GM23248 (cell line): ENCODE data around the gene MED17. TPM values are rescaled to one million over a fixed set of nuclear protein-coding genes. Genes with fewer than 3 reads are reported as not detected.

ENCODE experiments used
- DNase-seq: peaks from one replicate; pipeline ENCODE4 v3.0.0-alpha.2; 2015
- H2AFZ ChIP-seq: fragments of 200-600 bp; sonication (generic); 2 replicates; pipeline ENCODE4 v1.6.1; 2016; ENCODE audit warnings: antibody characterized with exemption
- H3F3A ChIP-seq: fragments of 200-600 bp; sonication (generic); 2 replicates; pipeline ENCODE4 v1.6.1; 2016; ENCODE audit warnings: mild to moderate bottlenecking, antibody characterized with exemption, mixed run types; ENCODE audit not compliant: insufficient read depth
- H3K27ac ChIP-seq: fragments of 200-600 bp; sonication (generic); 2 replicates; pipeline ENCODE4 v1.5.1; 2016; ENCODE audit warnings: mild to moderate bottlenecking
- H3K27me3 ChIP-seq: fragments of 200-600 bp; sonication (generic); replicated peaks from 2 replicates; pipeline ENCODE4 v1.6.1; 2016; ENCODE audit warnings: mild to moderate bottlenecking; ENCODE audit not compliant: insufficient read depth
- H3K36me3 ChIP-seq: fragments of 200-600 bp; sonication (generic); 2 replicates; pipeline ENCODE4 v1.6.1; 2016; ENCODE audit warnings: low read depth, mild to moderate bottlenecking
- H3K4me1 ChIP-seq: fragments of 200-600 bp; sonication (generic); 2 replicates; pipeline ENCODE4 v1.6.1; 2016; ENCODE audit warnings: mild to moderate bottlenecking; ENCODE audit not compliant: insufficient read depth
- H3K4me2 ChIP-seq: fragments of 200-600 bp; sonication (generic); one replicate; pipeline ENCODE4 v1.6.1; 2016; ENCODE audit warnings: mild to moderate bottlenecking; ENCODE audit not compliant: unreplicated experiment
- H3K4me3 ChIP-seq: fragments of 200-600 bp; sonication (generic); 2 replicates; pipeline ENCODE4 v1.5.1; 2016; ENCODE audit warnings: mild to moderate bottlenecking
- H3K79me2 ChIP-seq: fragments of 200-600 bp; sonication (generic); 2 replicates; pipeline ENCODE4 v1.6.1; 2016; ENCODE audit warnings: mild to moderate bottlenecking; ENCODE audit not compliant: insufficient read depth
- H3K9ac ChIP-seq: fragments of 200-600 bp; sonication (generic); 2 replicates; pipeline ENCODE4 v1.6.1; 2016; ENCODE audit warnings: mild to moderate bottlenecking
- H3K9me2 ChIP-seq: fragments of 200-600 bp; sonication (generic); 2 replicates; pipeline ENCODE4 v1.6.1; 2016; ENCODE audit warnings: mixed run types, mild to moderate bottlenecking, moderate library complexity; ENCODE audit not compliant: insufficient read depth
- H3K9me3 ChIP-seq: fragments of 200-600 bp; sonication (generic); one replicate; pipeline ENCODE4 v1.6.1; 2017; ENCODE audit warnings: low read depth
- H4K20me1 ChIP-seq: fragments of 200-600 bp; sonication (generic); 2 replicates; pipeline ENCODE4 v1.6.0; 2016; ENCODE audit not compliant: insufficient read depth
- EZH2 ChIP-seq: fragments of 200-600 bp; sonication (generic); IDR thresholded peaks from 2 replicates; pipeline ENCODE4 v1.6.1; 2018; ENCODE audit warnings: antibody characterized with exemption, mild to moderate bottlenecking; ENCODE audit not compliant: insufficient read depth, poor library complexity, severe bottlenecking
- EZH2phosphoT487 ChIP-seq: fragments of 200-600 bp; sonication (generic); IDR thresholded peaks from 2 replicates; pipeline ENCODE4 v1.6.1; 2018; ENCODE audit warnings: antibody characterized with exemption, moderate library complexity, mild to moderate bottlenecking, low read depth; ENCODE audit not compliant: insufficient read depth
- WGBS, 2 experiments: methylation state at CpG; one replicate each; pipeline ENCODE4 v1.1.6; 2015 to 2017; ENCODE audit warnings: low lambda C conversion rate in 2 of 2, low coverage in 1 of 2; ENCODE audit errors: missing lambda C conversion rate in 2 of 2; 5-methylcytosine and 5-hydroxymethylcytosine counted together
- in situ Hi-C: fragments of 300-500 bp; cut with MboI; formaldehyde crosslinking; loops from 2 replicates; pipeline ENCODE4 v1.15.0; 2020
- polyA plus RNA-seq: library from polyadenylated mRNA; unstranded; fragments of >200 nt; fragmentation: Nextera tagmentation; extraction: Ambion mirVana; gene quantifications from 2 replicates; pipeline ENCODE4 v1.2.1, GENCODE V29; 2016
- small RNA-seq: library from RNA; depleted of rRNA; stranded (forward); fragments of <200 nt; gene quantifications from one replicate; pipeline ENCODE3, GENCODE V24; 2014; ENCODE audit warnings: low read depth, low replicate concordance
- total RNA-seq: library from RNA; depleted of rRNA; stranded (reverse); fragments of >200 nt; shearing (Covaris generic); gene quantifications from 2 replicates; pipeline ENCODE4 v1.2.3, GENCODE V29; 2014; rRNA removed

The MED17 gene
- total and polyA plus RNA-seq, 2 experiments from 2014 or later: 22.2 to 22.4 TPM

DNA sequence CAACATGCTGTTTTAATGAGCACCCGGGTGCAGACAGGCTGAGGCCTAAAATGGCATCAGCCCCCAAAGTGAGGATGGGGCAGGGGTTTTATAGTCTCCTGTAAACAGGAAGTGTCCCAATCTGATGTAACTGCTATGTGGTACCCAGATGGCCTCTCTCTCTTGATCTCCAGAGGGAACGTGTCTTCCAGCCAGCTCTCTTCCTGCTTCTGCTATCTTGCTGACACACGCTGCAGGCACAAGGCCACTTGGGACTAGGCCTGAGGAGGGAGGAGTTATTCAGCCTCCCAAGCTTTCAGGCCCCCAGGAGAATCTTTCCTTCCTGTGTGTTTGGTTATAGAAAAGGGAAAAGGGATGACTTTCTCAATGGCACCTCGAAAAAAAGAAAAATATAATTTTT is 77.7 kb downstream of the MED17 start:
- Histone ChIP-seq H3K4me3 (no peak overlapping the region), H3K27me3 (no peaks in the 10 kb centered on the region), H2AFZ (peak overlapping the region; percentile 39; the same call in 1 of the 2 replicates), H3K4me2 (no peak overlapping the region), H3K27ac (no peak overlapping the region), H3K79me2 (no peaks in the 10 kb centered on the region), H3K36me3 (no peaks in the 10 kb centered on the region), H3F3A (no peaks in the 10 kb centered on the region), H3K9ac (no peak overlapping the region), H3K4me1 (no peaks in the 10 kb centered on the region), H3K9me2 (no peaks in the 10 kb centered on the region), H4K20me1 (no peaks in the 10 kb centered on the region), H3K9me3 (no peaks in the 10 kb centered on the region)
- TF ChIP-seq EZH2phosphoT487 (no peak), EZH2 (no peak)
- in situ Hi-C loops: no loop called here
- DNase-seq: peak; percentile 11
- 19 to 27% methylated on average over 4 of the region's 4 CpGs for WGBS, 2 experiments

Small RNAs within 50 kb of the gene (small RNA-seq; reads per million reads assigned to genes)
- gene RF00019 (not detected), gene SNORA40 (not detected)

Other genes starting within 250 kb of the MED17 start
- gene SMCO4, start 240.9 kb upstream of the MED17 start, total RNA-seq: 12.9 and 20.7 TPM in 2 replicates
- gene SMCO4, start 240.9 kb upstream of the MED17 start, polyA plus RNA-seq: 16.8 and 21.1 TPM in 2 replicates
- gene CEP295, start 122.6 kb upstream of the MED17 start, total RNA-seq: 7.7 and 8.3 TPM in 2 replicates
- 2.3 and 2.4 TPM in 2 replicates for gene CEP295, start 122.6 kb upstream of the MED17 start, polyA plus RNA-seq
- gene TAF1D, start 42.8 kb upstream of the MED17 start, total RNA-seq: 124 and 127 TPM in 2 replicates
- gene TAF1D, start 42.8 kb upstream of the MED17 start, polyA plus RNA-seq: 48.0 and 60.7 TPM in 2 replicates
- 12.5 and 13.7 TPM in 2 replicates for gene C11orf54, start 42.6 kb upstream of the MED17 start, total RNA-seq
- 13.5 and 16.1 TPM in 2 replicates for gene C11orf54, start 42.6 kb upstream of the MED17 start, polyA plus RNA-seq
- gene VSTM5, start 66.3 kb downstream of the MED17 start, total RNA-seq: not detected in 2 replicates
- gene VSTM5, start 66.3 kb downstream of the MED17 start, polyA plus RNA-seq: 0.16 TPM in 1 of 2 replicates, not detected in the other
- not detected in 2 replicates for gene HEPHL1, start 237.1 kb downstream of the MED17 start, total RNA-seq
- not detected in 2 replicates for gene HEPHL1, start 237.1 kb downstream of the MED17 start, polyA plus RNA-seq